Measurements from ENCODE around the gene TRIM29.
"Not testable (repeated sequence)": the region's sequence is repeated elsewhere in the genome, so short reads cannot be mapped to it uniquely, and the experiment has no call there.

Gene TRIM29

DNA sequence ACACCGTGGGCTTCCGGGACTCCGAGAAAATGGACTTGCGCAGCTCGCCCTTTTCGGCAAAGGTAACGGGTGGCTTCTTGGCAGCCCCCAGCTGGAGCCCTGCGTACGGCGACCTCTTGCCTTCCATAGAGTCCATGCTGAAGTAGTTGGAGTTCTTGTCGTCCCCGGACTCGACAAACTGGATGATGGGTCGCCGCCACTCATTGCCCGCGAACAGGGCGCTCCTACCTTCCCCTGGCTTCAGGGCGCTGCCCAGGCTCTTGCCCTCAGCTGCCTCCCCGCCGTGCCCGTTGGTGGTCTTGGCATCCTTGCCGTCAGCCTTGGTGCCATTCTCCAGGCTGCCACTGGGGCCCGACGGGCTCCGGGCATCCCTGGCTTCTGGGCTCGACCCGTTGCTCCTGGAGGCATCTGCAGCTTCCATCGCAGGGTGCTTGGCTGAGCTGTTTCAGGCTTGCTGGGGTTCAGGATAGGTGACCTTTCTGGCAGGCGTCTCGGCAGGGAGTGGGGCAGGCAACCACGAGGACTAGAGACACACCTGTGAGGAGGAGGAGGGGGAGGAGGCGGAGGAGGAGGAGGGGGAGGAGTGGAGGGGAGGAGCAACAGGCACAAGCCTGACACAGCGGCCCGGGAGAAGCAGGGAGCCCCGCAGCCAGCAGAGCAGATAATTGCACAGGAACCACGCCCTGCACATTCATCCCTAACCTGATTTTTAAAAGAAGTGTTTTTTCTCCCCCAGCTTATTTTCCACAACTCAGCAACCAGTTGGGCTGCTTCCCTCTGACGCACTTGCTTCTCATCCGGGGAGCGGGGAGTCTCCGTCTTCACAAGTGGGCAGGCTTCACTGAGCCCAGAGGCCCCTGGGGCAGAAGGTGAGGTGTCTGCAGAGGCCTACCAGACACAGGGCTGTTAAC lies at the start of gene TRIM29:
TRIM29 (minus strand) TSS at position 503 of the 911 bp plus-strand sequence; CDS start at position 421, 82 bp downstream.
- peak in 1 of 2 donors; percentile 8 for DNase-seq

GRCh38 chr11:120186774-120187591 lies 49.1 kb upstream of the TRIM29 start:
- DNase-seq, result no peak

DNA sequence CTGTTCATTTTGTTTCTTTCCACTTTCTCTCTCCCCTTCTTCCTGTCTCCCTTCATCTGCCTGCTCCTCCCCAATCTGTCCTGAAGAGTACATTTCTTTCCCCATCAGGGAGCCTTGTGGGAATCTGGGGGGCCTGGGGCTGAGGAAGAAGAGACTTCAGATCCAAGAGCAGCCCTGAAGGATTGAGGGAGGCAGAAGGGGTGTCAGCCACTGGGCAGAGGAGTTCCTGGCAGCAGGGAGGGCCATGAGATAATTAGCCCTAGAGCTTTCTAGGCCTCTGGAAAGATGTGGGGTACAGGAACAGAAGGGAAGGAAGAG lies 48.5 kb upstream of the TRIM29 start:
- no peak for DNase-seq

GRCh38 chr11:120185706-120186455 lies 48.0 kb upstream of the TRIM29 start:
- no peak for DNase-seq

DNA sequence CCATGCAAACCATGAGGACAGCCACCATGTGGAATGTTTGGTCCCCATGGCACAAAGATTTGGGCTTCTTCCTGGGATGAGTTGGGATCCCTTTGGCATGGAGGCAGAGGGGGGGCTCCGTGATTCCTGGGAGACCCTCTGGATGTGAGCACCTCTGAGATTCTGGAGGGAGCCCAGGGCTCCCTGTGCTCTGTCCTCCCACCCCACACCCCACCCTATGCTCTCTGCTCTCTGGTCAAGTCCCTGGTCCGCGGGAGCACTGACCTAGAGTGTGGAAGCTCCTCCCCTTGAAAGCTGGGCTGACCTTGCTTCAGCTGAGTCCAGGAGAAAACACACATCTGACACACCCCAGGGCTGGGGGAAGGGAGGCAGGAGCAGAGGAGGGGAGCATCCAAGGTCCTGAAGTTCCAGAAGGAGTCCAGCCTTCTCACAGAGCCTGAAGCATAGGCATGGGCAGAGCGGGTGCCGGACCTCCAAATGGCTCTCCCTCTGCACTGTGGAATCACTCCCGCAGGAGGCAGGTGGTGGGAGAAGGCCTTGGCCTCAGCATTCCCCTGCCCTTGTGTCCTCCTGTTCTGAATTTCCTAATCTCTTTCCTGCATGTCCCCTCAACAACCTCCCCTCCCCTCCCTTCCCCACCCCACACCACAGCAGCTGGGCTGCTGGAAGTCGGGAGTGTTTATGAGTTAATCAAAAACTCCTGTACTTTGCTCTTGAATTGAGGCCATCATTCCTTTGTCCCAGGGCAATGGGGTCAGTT lies 47.2 kb upstream of the TRIM29 start:
- DNase-seq, result no peak

DNA sequence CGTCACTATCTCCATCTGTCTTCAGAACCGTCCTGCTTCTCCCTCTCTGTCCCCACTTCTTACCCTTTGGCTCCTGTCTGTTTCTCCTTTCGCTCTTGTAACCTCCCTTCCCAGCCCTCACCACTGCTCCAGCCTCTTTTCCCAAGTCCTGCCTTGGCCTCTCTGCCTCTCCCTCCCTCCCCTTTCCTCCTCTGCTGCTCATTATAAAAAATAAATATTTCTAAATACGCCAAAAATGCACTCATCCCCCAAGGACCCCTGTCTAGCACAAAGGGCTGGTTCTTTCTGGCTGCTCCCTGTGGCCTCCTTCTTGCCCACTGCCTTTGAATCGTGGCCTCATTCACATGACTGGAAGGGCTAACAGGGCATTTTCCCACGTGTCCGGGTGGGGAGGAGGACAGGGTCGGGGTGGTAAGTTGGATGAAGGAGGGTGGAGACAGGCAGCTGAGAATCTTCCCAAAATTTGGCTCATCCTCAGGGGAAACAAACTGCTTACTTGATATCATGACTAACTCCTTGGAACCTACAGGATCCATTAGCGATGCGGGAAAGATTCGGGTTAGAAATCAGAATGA lies 46.5 kb upstream of the TRIM29 start:
- no peak for DNase-seq

- no peak for DNase-seq
These were observed 45.8 kb upstream of the TRIM29 start for GRCh38 chr11:120183701-120184141.

DNA sequence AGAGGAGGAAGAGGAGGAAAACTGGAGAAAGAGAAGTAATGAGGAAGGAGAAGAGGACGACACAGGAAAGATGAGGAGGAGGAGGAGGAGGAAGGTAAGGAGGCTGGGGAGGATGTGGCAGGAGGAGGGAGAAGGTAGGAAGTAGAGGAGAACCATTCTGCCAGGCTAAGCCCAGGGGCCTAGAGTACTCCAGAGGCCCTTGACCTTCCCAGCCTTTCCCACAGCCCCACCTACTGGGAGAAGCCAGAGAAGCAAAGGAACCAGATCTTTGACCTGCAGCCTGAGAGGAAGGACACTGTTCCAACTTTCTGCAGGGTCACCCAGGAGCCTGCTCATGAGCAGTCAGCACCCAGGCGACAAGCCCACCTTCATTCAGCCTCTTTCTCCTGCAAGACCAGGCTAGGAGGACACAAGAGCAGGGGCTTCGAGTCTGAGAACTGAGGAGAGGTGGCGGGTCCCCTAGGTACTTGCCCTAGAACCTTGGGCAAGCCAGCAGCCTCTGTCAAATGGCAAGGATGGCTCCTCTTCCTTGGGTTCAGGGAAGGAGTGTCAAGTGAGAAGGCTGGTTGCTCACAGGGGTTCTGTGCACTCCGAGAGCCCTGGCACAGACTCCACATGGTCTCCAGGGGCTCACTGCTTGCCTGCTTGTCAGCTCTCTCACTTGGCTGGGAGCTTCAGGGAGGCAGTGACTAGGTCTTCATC lies 45.0 kb upstream of the TRIM29 start:
- DNase-seq, result no peak

DNA sequence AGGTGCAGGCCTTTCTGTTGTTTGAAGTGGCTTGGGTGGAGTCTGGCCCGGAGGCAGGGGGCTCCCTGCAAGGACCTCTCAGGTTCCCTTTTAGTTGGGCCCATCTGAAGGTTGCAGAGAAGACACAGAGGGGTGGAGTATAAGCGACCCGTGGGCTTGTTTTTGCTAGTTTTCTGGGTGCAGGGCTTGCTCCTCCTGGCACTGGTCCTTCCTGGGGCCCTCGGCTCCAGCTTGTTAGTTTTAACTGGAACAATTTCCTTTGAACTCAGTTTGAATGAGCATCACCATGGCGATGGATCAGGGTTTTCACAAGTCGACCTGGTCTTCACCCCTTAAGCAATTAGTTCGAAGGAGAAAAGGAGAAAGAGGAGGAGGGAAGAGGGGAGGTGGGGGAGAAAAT lies 44.5 kb upstream of the TRIM29 start:
- no peak for DNase-seq

- no peak for DNase-seq
These were observed 43.6 kb upstream of the TRIM29 start for GRCh38 chr11:120181376-120181975.

- DNase-seq, result no peak
These were observed 42.8 kb upstream of the TRIM29 start for GRCh38 chr11:120180551-120181232.

DNA sequence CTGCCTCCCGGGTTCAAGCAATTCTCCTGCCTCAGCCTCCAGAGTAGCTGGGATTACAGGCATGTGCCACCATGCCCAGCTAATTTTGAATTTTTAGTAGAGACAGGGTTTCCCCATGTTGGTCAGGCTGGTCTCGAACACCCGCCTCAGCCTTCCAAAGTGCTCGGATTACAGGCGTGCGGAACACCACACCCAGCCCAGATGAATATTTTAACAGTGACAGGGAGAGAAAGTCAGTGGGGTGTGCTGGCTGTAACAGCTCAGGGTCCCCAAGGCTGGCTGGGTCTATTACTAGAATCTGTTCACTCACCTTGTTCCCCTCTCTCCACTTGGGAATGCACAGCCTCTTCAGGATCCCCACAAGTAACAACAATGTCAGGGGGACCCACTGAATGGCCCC lies 42.1 kb upstream of the TRIM29 start:
- not testable (repeated sequence) for DNase-seq

DNA sequence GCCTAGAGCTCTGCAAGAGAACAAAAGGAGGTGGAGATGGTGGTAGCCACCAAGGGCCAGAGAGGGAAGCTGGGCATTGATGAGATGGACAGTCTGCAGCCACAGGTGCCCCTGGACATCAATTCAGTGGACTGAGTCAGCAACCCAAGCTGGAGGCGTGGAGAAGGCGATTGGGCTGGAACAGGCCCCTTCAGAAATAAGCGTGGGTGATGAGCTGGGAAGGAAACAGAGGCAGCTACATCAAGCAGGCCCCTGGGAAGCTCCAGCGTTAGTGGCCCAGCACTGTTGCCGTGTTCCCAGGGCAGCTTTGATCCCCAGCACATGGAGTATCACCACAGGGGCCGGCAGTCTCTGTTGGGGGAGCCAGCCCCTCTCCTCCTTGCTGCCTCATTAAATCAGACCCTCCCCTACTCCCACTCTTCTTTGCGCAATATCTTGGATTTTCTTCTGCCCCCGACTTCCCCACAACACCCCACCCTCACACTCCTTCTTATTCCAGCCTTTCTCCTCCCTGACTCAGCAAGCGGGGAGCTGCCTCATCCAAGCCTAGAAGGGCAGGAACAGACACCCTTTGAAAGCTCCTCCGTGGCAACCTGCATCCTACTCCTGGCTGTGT lies 41.3 kb upstream of the TRIM29 start:
- no peak for DNase-seq

DNA sequence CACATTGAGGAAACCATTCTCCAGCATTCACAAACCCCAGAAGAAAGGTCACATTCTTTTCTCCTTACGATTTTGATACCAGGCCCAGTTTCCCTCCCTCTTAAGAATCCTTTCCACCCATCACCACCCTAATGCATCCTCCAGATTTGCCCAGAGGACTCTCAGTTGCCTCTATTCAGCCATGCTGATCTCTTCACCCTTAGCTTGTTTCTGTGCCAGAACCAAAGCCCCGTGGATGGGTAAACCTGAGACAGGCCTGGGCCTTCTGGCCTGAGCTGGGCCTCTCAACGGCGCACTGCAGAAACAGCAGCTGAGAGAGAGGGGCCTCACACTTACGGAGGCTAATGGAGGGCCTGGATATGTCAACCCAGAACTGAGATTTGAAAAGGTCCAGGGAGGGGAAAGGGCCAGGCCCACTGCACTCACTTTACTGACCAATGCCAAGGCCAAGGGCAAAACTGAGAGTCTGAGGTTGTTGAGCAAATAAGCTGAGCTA lies 40.7 kb upstream of the TRIM29 start:
- no peak for DNase-seq

GRCh38 chr11:120174866-120175265 lies 37.0 kb upstream of the TRIM29 start:
- no peak for DNase-seq

DNA sequence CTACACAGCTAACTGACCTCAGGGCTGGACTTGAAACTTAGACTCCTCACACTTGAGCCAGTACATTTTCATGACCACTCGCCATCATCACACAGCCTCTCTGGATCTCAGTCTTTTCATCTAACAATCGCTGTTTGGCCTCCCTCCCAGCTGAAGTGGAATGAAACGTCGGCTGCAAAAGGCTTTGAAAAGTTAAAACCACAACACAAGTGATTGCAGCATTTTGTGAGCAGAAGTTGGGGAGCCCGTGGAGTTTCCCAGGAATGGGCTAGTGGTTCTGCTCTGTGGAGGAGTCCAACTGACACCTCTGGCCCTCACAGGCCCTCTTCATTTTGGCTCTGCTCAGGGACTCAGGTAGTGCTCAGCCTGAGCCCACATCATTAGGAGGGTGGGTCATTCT lies 35.9 kb upstream of the TRIM29 start:
- no peak for DNase-seq

- no peak for DNase-seq
These were observed 35.2 kb upstream of the TRIM29 start for GRCh38 chr11:120173019-120173705.

GRCh38 chr11:120172054-120172911 lies 34.4 kb upstream of the TRIM29 start:
- DNase-seq, result peak; percentile 37 to 44

Measured in CD4-positive, alpha-beta T cell treated with Interleukin-4 for 1 hour (primary cell).